ENCODE measurements around the gene ERBB4. TPM values are rescaled to one million over a fixed set of nuclear protein-coding genes. Genes with fewer than 3 reads are reported as not detected.

ERBB4 gene
- total and polyA plus RNA-seq, 5 donors: 4.3 to 38.8 (median 33.4) TPM

- no peaks in the 10 kb centered on the region for H3K27me3 ChIP-seq (ENCODE audit: control insufficient read depth, insufficient read depth)
- WGBS: 34% methylated on average over 2 of the region's 2 CpGs
- H3K27ac ChIP-seq (ENCODE audit: low read length): no peak overlapping the region
- no peak for ATAC-seq
- H3K4me1 ChIP-seq (ENCODE audit: control insufficient read depth, insufficient read depth, low read length): no peaks in the 10 kb centered on the region
- intact Hi-C loops (cut with DNase I): no loop called here
- no peak overlapping the region for H3K4me3 ChIP-seq (ENCODE audit: low read length)
- DNase-seq: no peak
- no peaks in the 10 kb centered on the region for H3K9me3 ChIP-seq (ENCODE audit: control insufficient read depth, low read length)
These were observed 1099.6 kb downstream of the ERBB4 start for GRCh38 chr2:211439011-211439410.

- no peak for ATAC-seq
- 48% methylated on average over 5 of the region's 5 CpGs for WGBS
- no peak for DNase-seq
- Histone ChIP-seq H3K9me3 (ENCODE audit: control insufficient read depth, low read length) (no peaks in the 10 kb centered on the region), H3K27ac (ENCODE audit: low read length) (no peak overlapping the region), H3K4me3 (ENCODE audit: low read length) (no peak overlapping the region), H3K27me3 (ENCODE audit: control insufficient read depth, insufficient read depth) (no peaks in the 10 kb centered on the region), H3K4me1 (ENCODE audit: control insufficient read depth, insufficient read depth, low read length) (no peaks in the 10 kb centered on the region)
- intact Hi-C loops (cut with DNase I): no loop called here
These were observed 1101.2 kb downstream of the ERBB4 start for GRCh38 chr2:211437396-211437795.

GRCh38 chr2:211436182-211436581 is 1102.4 kb downstream of the ERBB4 start:
- intact Hi-C loops (cut with DNase I): no loop called here
- Histone ChIP-seq H3K27me3 (ENCODE audit: control insufficient read depth, insufficient read depth) (no peaks in the 10 kb centered on the region), H3K4me3 (ENCODE audit: low read length) (no peak overlapping the region), H3K4me1 (ENCODE audit: control insufficient read depth, insufficient read depth, low read length) (no peaks in the 10 kb centered on the region), H3K9me3 (ENCODE audit: control insufficient read depth, low read length) (no peaks in the 10 kb centered on the region), H3K27ac (ENCODE audit: low read length) (no peak overlapping the region)
- 58% methylated on average over 1 of the region's 1 CpG for WGBS
- DNase-seq (no peak), ATAC-seq (no peak)

GRCh38 chr2:211435331-211435730 is 1103.3 kb downstream of the ERBB4 start:
- Histone ChIP-seq H3K4me1 (ENCODE audit: control insufficient read depth, insufficient read depth, low read length) (no peaks in the 10 kb centered on the region), H3K27me3 (ENCODE audit: control insufficient read depth, insufficient read depth) (no peaks in the 10 kb centered on the region), H3K9me3 (ENCODE audit: control insufficient read depth, low read length) (no peaks in the 10 kb centered on the region), H3K4me3 (ENCODE audit: low read length) (no peak overlapping the region), H3K27ac (ENCODE audit: low read length) (no peak overlapping the region)
- ATAC-seq (no peak), DNase-seq (peak in 1 of 3 donors; percentile 14)
- intact Hi-C loops (cut with DNase I): no loop called here
- 66% methylated on average over 9 of the region's 9 CpGs for WGBS

GRCh38 chr2:211434773-211435172 is 1103.8 kb downstream of the ERBB4 start:
- no peak overlapping the region for H3K27ac ChIP-seq (ENCODE audit: low read length)
- H3K4me1 ChIP-seq (ENCODE audit: control insufficient read depth, insufficient read depth, low read length): no peaks in the 10 kb centered on the region
- intact Hi-C loops (cut with DNase I): no loop called here
- no peaks in the 10 kb centered on the region for H3K27me3 ChIP-seq (ENCODE audit: control insufficient read depth, insufficient read depth)
- no peak overlapping the region for H3K4me3 ChIP-seq (ENCODE audit: low read length)
- DNase-seq: no peak
- 88% methylated on average over 3 of the region's 3 CpGs for WGBS
- ATAC-seq: no peak
- H3K9me3 ChIP-seq (ENCODE audit: control insufficient read depth, low read length): no peaks in the 10 kb centered on the region

GRCh38 chr2:211429256-211429920 is 1109.2 kb downstream of the ERBB4 start:
- H3K4me1 ChIP-seq (ENCODE audit: control insufficient read depth, insufficient read depth, low read length): no peaks in the 10 kb centered on the region
- DNase-seq: no peak
- no peak for ATAC-seq
- WGBS: 80% methylated on average over 3 of the region's 3 CpGs
- no peak overlapping the region for H3K4me3 ChIP-seq (ENCODE audit: low read length)
- no peaks in the 10 kb centered on the region for H3K9me3 ChIP-seq (ENCODE audit: control insufficient read depth, low read length)
- intact Hi-C loops (cut with DNase I): no loop called here
- no peak overlapping the region for H3K27ac ChIP-seq (ENCODE audit: low read length)
- H3K27me3 ChIP-seq (ENCODE audit: control insufficient read depth, insufficient read depth): no peaks in the 10 kb centered on the region

- Histone ChIP-seq H3K27ac (ENCODE audit: low read length) (no peak overlapping the region), H3K4me1 (ENCODE audit: control insufficient read depth, insufficient read depth, low read length) (no peaks in the 10 kb centered on the region), H3K4me3 (ENCODE audit: low read length) (no peak overlapping the region), H3K27me3 (ENCODE audit: control insufficient read depth, insufficient read depth) (no peaks in the 10 kb centered on the region), H3K9me3 (ENCODE audit: control insufficient read depth, low read length) (no peaks in the 10 kb centered on the region)
- DNase-seq: no peak
- WGBS: 40% methylated on average over 2 of the region's 2 CpGs
- no peak for ATAC-seq
- intact Hi-C loops (cut with DNase I): no loop called here
These were observed 1112.4 kb downstream of the ERBB4 start for GRCh38 chr2:211426240-211426639.

GRCh38 chr2:211423018-211423417 is 1115.6 kb downstream of the ERBB4 start:
- ATAC-seq (no peak), DNase-seq (no peak)
- intact Hi-C loops (cut with DNase I): no loop called here
- no peak overlapping the region for H3K27ac ChIP-seq (ENCODE audit: low read length)
- H3K4me1 ChIP-seq (ENCODE audit: control insufficient read depth, insufficient read depth, low read length): no peaks in the 10 kb centered on the region
- H3K9me3 ChIP-seq (ENCODE audit: control insufficient read depth, low read length): no peaks in the 10 kb centered on the region
- WGBS: 66% methylated on average over 2 of the region's 2 CpGs
- no peak overlapping the region for H3K4me3 ChIP-seq (ENCODE audit: low read length)
- H3K27me3 ChIP-seq (ENCODE audit: control insufficient read depth, insufficient read depth): no peaks in the 10 kb centered on the region

GRCh38 chr2:211417544-211417943 is 1121.1 kb downstream of the ERBB4 start:
- H3K27me3 ChIP-seq (ENCODE audit: control insufficient read depth, insufficient read depth): no peaks in the 10 kb centered on the region
- no peak overlapping the region for H3K27ac ChIP-seq (ENCODE audit: low read length)
- ATAC-seq (no peak), DNase-seq (no peak)
- H3K4me3 ChIP-seq (ENCODE audit: low read length): no peak overlapping the region
- H3K9me3 ChIP-seq (ENCODE audit: control insufficient read depth, low read length): no peaks in the 10 kb centered on the region
- intact Hi-C loops (cut with DNase I): no loop called here
- no peaks in the 10 kb centered on the region for H3K4me1 ChIP-seq (ENCODE audit: control insufficient read depth, insufficient read depth, low read length)

GRCh38 chr2:211416373-211416772 is 1122.2 kb downstream of the ERBB4 start:
- WGBS: 77% methylated on average over 2 of the region's 2 CpGs
- no peak for DNase-seq

GRCh38 chr2:211413746-211414145 is 1124.9 kb downstream of the ERBB4 start:
- no peaks in the 10 kb centered on the region for H3K4me1 ChIP-seq (ENCODE audit: control insufficient read depth, insufficient read depth, low read length)
- no peaks in the 10 kb centered on the region for H3K27me3 ChIP-seq (ENCODE audit: control insufficient read depth, insufficient read depth)
- intact Hi-C loops (cut with DNase I): no loop called here
- no peak overlapping the region for H3K27ac ChIP-seq (ENCODE audit: low read length)
- no peak for ATAC-seq
- DNase-seq: no peak
- no peaks in the 10 kb centered on the region for H3K9me3 ChIP-seq (ENCODE audit: control insufficient read depth, low read length)
- WGBS: 78% methylated on average over 7 of the region's 7 CpGs
- no peak overlapping the region for H3K4me3 ChIP-seq (ENCODE audit: low read length)

More at GRCh38 chr2:211416373-211416772, 1122.2 kb downstream of the ERBB4 start:
- H3K9me3 ChIP-seq (ENCODE audit: control insufficient read depth, low read length): no peaks in the 10 kb centered on the region
- H3K27ac ChIP-seq (ENCODE audit: low read length): no peak overlapping the region
- H3K27me3 ChIP-seq (ENCODE audit: control insufficient read depth, insufficient read depth): no peaks in the 10 kb centered on the region
- intact Hi-C loops (cut with DNase I): no loop called here
- H3K4me1 ChIP-seq (ENCODE audit: control insufficient read depth, insufficient read depth, low read length): no peaks in the 10 kb centered on the region
- H3K4me3 ChIP-seq (ENCODE audit: low read length): no peak overlapping the region
- ATAC-seq: no peak

GRCh38 chr2:211408483-211408891 is 1130.1 kb downstream of the ERBB4 start:
- 20% methylated on average over 4 of the region's 4 CpGs for WGBS
- Histone ChIP-seq H3K4me3 (ENCODE audit: low read length) (no peak overlapping the region), H3K27me3 (ENCODE audit: control insufficient read depth, insufficient read depth) (no peaks in the 10 kb centered on the region), H3K27ac (ENCODE audit: low read length) (no peak overlapping the region), H3K9me3 (ENCODE audit: control insufficient read depth, low read length) (no peaks in the 10 kb centered on the region), H3K4me1 (ENCODE audit: control insufficient read depth, insufficient read depth, low read length) (no peaks in the 10 kb centered on the region)
- intact Hi-C loops (cut with DNase I): no loop called here
- no peak for DNase-seq
- ATAC-seq: peak in 1 of 2 donors; percentile 41

Measured in right cardiac atrium (tissue), 5 donors.